H1 (cell line): ENCODE measurements around the gene AUH. TPM values are rescaled to one million over a fixed set of nuclear protein-coding genes. Genes with fewer than 3 reads are reported as not detected.

Source experiments
- CTCF ChIA-PET: fragments of 300-600 bp; sonication (Branson Sonifier 250); formaldehyde crosslinking; loops from one replicate; lab custom pipeline; 2021; ENCODE audit not compliant: partially characterized antibody; lab: Charles Lee
- POLR2A ChIA-PET: fragments of 300-600 bp; sonication (Branson Sonifier 250); formaldehyde crosslinking; loops from one replicate; lab custom pipeline; 2021; ENCODE audit warnings: inconsistent platforms; ENCODE audit not compliant: partially characterized antibody; lab: Charles Lee
- DNase-seq, 2 experiments: peaks; one replicate each; pipeline versions ENCODE4 v3.0.0 to v3.0.0-alpha.2; 2010 to 2022; ENCODE audit warnings: low spot score in 2 of 2, low read depth in 1 of 2, mixed read lengths in 1 of 2
- FAIRE-seq: peaks from 2 replicates; lab custom pipeline; 2011; peaks lifted over from hg19 to GRCh38; lab: Jason Lieb, UNC
- H2AFZ ChIP-seq: 2 replicates; pipeline ENCODE4 v1.8.1; 2012; ENCODE audit warnings: low read length, inconsistent platforms
- H2AK5ac ChIP-seq: 2 replicates; pipeline ENCODE4 v1.6.1; 2013; ENCODE audit warnings: low read depth, low read length
- H2BK120ac ChIP-seq: replicated peaks from 2 replicates; pipeline ENCODE3; 2013; ENCODE audit warnings: low read depth, low read length, inconsistent platforms
- H2BK12ac ChIP-seq: 2 replicates; pipeline ENCODE4 v1.6.1; 2013; ENCODE audit warnings: low read depth, low read length
- H2BK15ac ChIP-seq: 2 replicates; pipeline ENCODE4 v1.6.1; 2013; ENCODE audit warnings: low read length
- H2BK20ac ChIP-seq: 2 replicates; pipeline ENCODE4 v1.6.1; 2013; ENCODE audit warnings: low read length
- H2BK5ac ChIP-seq: 2 replicates; pipeline ENCODE4 v1.6.1; 2013; ENCODE audit warnings: low read depth, low read length
- H3K14ac ChIP-seq: 2 replicates; pipeline ENCODE4 v1.6.1; 2013; ENCODE audit warnings: inconsistent platforms; ENCODE audit not compliant: insufficient read length
- H3K18ac ChIP-seq: 2 replicates; pipeline ENCODE4 v1.6.1; 2013; ENCODE audit warnings: low read length; ENCODE audit errors: extremely low read depth
- H3K23ac ChIP-seq: 2 replicates; pipeline ENCODE4 v1.6.1; 2013; ENCODE audit warnings: inconsistent platforms; ENCODE audit not compliant: insufficient read length
- H3K23me2 ChIP-seq: 2 replicates; pipeline ENCODE4 v1.6.1; 2013; ENCODE audit warnings: low read depth, low read length
- H3K27ac ChIP-seq: 2 replicates; pipeline ENCODE4 v1.6.1; 2011; ENCODE audit warnings: low read depth, low read length, inconsistent platforms
- H3K27me3 ChIP-seq, 4 experiments: replicated peaks in 1 of 4; 1 replicate in 1 of 4; 2 replicates in 3 of 4; pipeline versions ENCODE4 v1.6.1 to v1.8.1; 2011 to 2013; ENCODE audit warnings: low read length in 3 of 4, mild to moderate bottlenecking in 3 of 4, inconsistent platforms in 2 of 4, mixed read lengths in 2 of 4, moderate library complexity in 1 of 4; ENCODE audit not compliant: control insufficient read depth in 3 of 4, insufficient read depth in 3 of 4; ENCODE audit errors: extremely low read depth in 1 of 4
- H3K36me3 ChIP-seq, 4 experiments: 2 replicates each; pipeline versions ENCODE4 v1.6.1 to v1.8.1; 2011 to 2013; ENCODE audit warnings: mild to moderate bottlenecking in 4 of 4, low read length in 3 of 4, moderate library complexity in 2 of 4, control low read depth in 1 of 4, inconsistent platforms in 1 of 4; ENCODE audit not compliant: insufficient read depth in 4 of 4, control insufficient read depth in 2 of 4
- H3K4ac ChIP-seq: replicated peaks from 2 replicates; pipeline ENCODE3; 2013; ENCODE audit warnings: low read length, low read depth, mixed read lengths, inconsistent platforms; ENCODE audit not compliant: insufficient read length
- H3K4me1 ChIP-seq, 4 experiments: replicated peaks in 1 of 4; 1 replicate in 1 of 4; 2 replicates in 3 of 4; pipeline versions ENCODE4 v1.6.1 to v1.8.1; 2011 to 2013; ENCODE audit warnings: low read length in 3 of 4, inconsistent platforms in 2 of 4, mixed read lengths in 1 of 4; ENCODE audit not compliant: insufficient read depth in 4 of 4, control insufficient read depth in 3 of 4
- H3K4me2 ChIP-seq, 2 experiments: 2 replicates each; pipeline versions ENCODE4 v1.6.1 to v1.8.1; 2011 to 2013; ENCODE audit warnings: low read depth in 2 of 2, low read length in 2 of 2, control low read depth in 1 of 2, inconsistent platforms in 1 of 2, mild to moderate bottlenecking in 1 of 2; ENCODE audit not compliant: insufficient read depth in 1 of 2
- H3K4me3 ChIP-seq, 4 experiments: fragments of 200-600, 300-600 bp in 1 of 4; sonication (generic), shearing (Covaris generic), sonication (Bioruptor Twin) in 1 of 4; 2 replicates each; pipeline versions ENCODE4 v1.5.1 to v1.8.1; 2011 to 2016; ENCODE audit warnings: low read length in 4 of 4, low read depth in 3 of 4, control low read depth in 2 of 4, inconsistent platforms in 2 of 4, mild to moderate bottlenecking in 2 of 4, mixed read lengths in 1 of 4, moderate library complexity in 1 of 4; ENCODE audit not compliant: insufficient read depth in 2 of 4; ENCODE audit errors: extremely low read depth in 1 of 4
- H3K56ac ChIP-seq: replicated peaks from 2 replicates; pipeline ENCODE3; 2013; ENCODE audit warnings: low read depth, mild to moderate bottlenecking, mixed read lengths, low read length, inconsistent platforms; ENCODE audit not compliant: insufficient read length
- H3K79me1 ChIP-seq: 2 replicates; pipeline ENCODE4 v1.6.1; 2013; ENCODE audit warnings: low read depth, low read length, control low read depth
- H3K79me2 ChIP-seq, 2 experiments: 2 replicates each; pipeline versions ENCODE4 v1.6.1 to v1.8.1; 2012 to 2013; ENCODE audit warnings: low read length in 2 of 2, mild to moderate bottlenecking in 2 of 2, inconsistent platforms in 1 of 2; ENCODE audit not compliant: insufficient read depth in 2 of 2, control insufficient read depth in 1 of 2
- H3K9ac ChIP-seq, 4 experiments: replicated peaks in 1 of 4; 1 replicate in 1 of 4; 2 replicates in 3 of 4; pipeline versions ENCODE4 v1.6.1 to v1.8.1; 2011 to 2013; ENCODE audit warnings: low read depth in 3 of 4, low read length in 3 of 4, control low read depth in 2 of 4, mild to moderate bottlenecking in 2 of 4, moderate library complexity in 2 of 4, inconsistent platforms in 1 of 4; ENCODE audit errors: extremely low read depth in 1 of 4
- H3K9me3 ChIP-seq, 2 experiments: 2 replicates each; pipeline versions ENCODE4 v1.6.1 to v1.8.1; 2012 to 2013; ENCODE audit warnings: mild to moderate bottlenecking in 2 of 2, moderate library complexity in 2 of 2, control low read depth in 1 of 2, inconsistent platforms in 1 of 2, low read depth in 1 of 2, low read length in 1 of 2, mixed read lengths in 1 of 2; ENCODE audit not compliant: insufficient read depth in 2 of 2
- H4K20me1 ChIP-seq, 2 experiments: replicated peaks in 1 of 2; 2 replicates each; pipeline versions ENCODE3 to v1.8.1; 2011 to 2013; ENCODE audit warnings: inconsistent platforms in 2 of 2, low read length in 2 of 2, mild to moderate bottlenecking in 1 of 2; ENCODE audit not compliant: insufficient read depth in 2 of 2, control insufficient read depth in 1 of 2
- H4K5ac ChIP-seq: 2 replicates; pipeline ENCODE4 v1.6.1; 2013; ENCODE audit warnings: low read length, low read depth, mixed read lengths, inconsistent platforms; ENCODE audit not compliant: insufficient read length
- H4K8ac ChIP-seq: 2 replicates; pipeline ENCODE4 v1.8.0; 2013; ENCODE audit warnings: mild to moderate bottlenecking, moderate library complexity, low read length, inconsistent platforms; ENCODE audit not compliant: insufficient read depth; ENCODE audit errors: extremely low read depth
- H4K91ac ChIP-seq: replicated peaks from 2 replicates; pipeline ENCODE3; 2013; ENCODE audit warnings: low read length, mixed read lengths, inconsistent platforms; ENCODE audit not compliant: insufficient read length
- WGBS, 2 experiments: shearing (Covaris generic) in 1 of 2; methylation state at CpG; one replicate each; pipeline versions ENCODE4 v1.1.6 to v1.1.7; 2013 to 2015; ENCODE audit warnings: low lambda C conversion rate in 2 of 2, mixed read lengths in 2 of 2, inconsistent platforms in 1 of 2, low coverage in 1 of 2, missing lambda C conversion rate in 1 of 2; ENCODE audit not compliant: insufficient replicate concordance in 2 of 2, insufficient coverage in 1 of 2, insufficient read length in 1 of 2; ENCODE audit errors: extremely low coverage in 1 of 2, missing lambda C conversion rate in 1 of 2; 5-methylcytosine and 5-hydroxymethylcytosine counted together
- polyA plus RNA-seq, 7 experiments: library from polyadenylated mRNA; depleted of rRNA in 3 of 7; stranded (reverse) in 5 of 7; unstranded in 2 of 7; fragments of >200 nt in 5 of 7; fragments of 200-250 nt in 2 of 7; gene quantifications; 1 replicate in 5 of 7; 2 replicates in 1 of 7; 4 replicates in 1 of 7; pipeline versions ENCODE4 v1.2.1 to v1.2.3, GENCODE V29; 2011 to 2013; ENCODE audit warnings: missing spikeins in 2 of 7, mixed read lengths in 2 of 7
- total RNA-seq: library from RNA; stranded (reverse); fragmentation: NEBNext Ultra II Directional; extraction: Animal tissue kit (Norgen Biotek cat#: 25700); gene quantifications from 2 replicates; pipeline ENCODE4 v1.2.1, GENCODE V29; 2021

Gene AUH
- total and polyA plus RNA-seq, 2 of the 8 experiments (the other 6 are each of a cell fraction or from before 2014, with no cell fraction given), result 5.8 to 21.9 TPM

- WGBS, 2 experiments, result 88% methylated on average over 6 of the region's 6 CpGs; no CpG with 5 or more reads in 1 of the 2 experiments
- Histone ChIP-seq H3K23ac (no peak overlapping the region), H2BK20ac (no peak overlapping the region), H3K4me2 (no peak overlapping the region), H2AFZ (no peak overlapping the region), H3K4me3 (no peak overlapping the region), H3K56ac (no peak overlapping the region), H2BK120ac (no peak overlapping the region), H2BK15ac (no peak overlapping the region), H3K14ac (no peak overlapping the region), H3K79me2 (no peaks in the 10 kb centered on the region), H2AK5ac (no peak overlapping the region), H3K27ac (no peak overlapping the region), H3K23me2 (no peaks in the 10 kb centered on the region), H2BK12ac (no peak overlapping the region), H3K27me3 (no peaks in the 10 kb centered on the region), H2BK5ac (no peak overlapping the region), H4K91ac (no peak overlapping the region), H3K4ac (no peak overlapping the region), H3K18ac (no peak overlapping the region), H3K4me1 (no peaks in the 10 kb centered on the region; a peak in 1 of 7 replicates), H4K5ac (no peak overlapping the region), H4K8ac (no peak overlapping the region), H3K9ac (no peak overlapping the region), H4K20me1 (no peaks in the 10 kb centered on the region), H3K36me3 (no peaks in the 10 kb centered on the region; a peak in 1 of 8 replicates), H3K79me1 (no peaks in the 10 kb centered on the region), H3K9me3 (no peaks in the 10 kb centered on the region)
- POLR2A ChIA-PET, result interaction anchor here (0.7 kb wide), 1 partner anchor 1216 kb away, joined by 3 read pairs; no protein-coding TSS in a partner anchor
- DNase-seq, result no peak
- no peak for FAIRE-seq
- CTCF ChIA-PET, result no interaction called here
Observed at GRCh38 chr9:91285729-91286353, 75.9 kb downstream of the AUH start.
